Activated B cell treated with CpG ODN at 0.5 μM for 24 hours (primary cell): ENCODE data around the gene RTP5. TPM values are rescaled to one million over a fixed set of nuclear protein-coding genes. Genes with fewer than 3 reads are reported as not detected.
"Not testable (repeated sequence)": the region's sequence is repeated elsewhere in the genome, so short reads cannot be mapped to it uniquely, and the experiment has no call there.

Experiments
- ATAC-seq: fragments of 200-7000 bp; cut with Tn5 transposase; one replicate; pipeline ENCODE4 v1.10.0; 2021; ENCODE audit warnings: low read depth, mild to moderate bottlenecking, moderate library complexity
- CTCF ChIA-PET: fragments of 350-600 bp; sonication (Branson Sonifier 250); formaldehyde crosslinking; loops from one replicate; lab custom pipeline; 2021; ENCODE audit warnings: antibody characterized with exemption; lab: Charles Lee
- POLR2A ChIA-PET: fragments of 350-600 bp; sonication (Branson Sonifier 250); formaldehyde crosslinking; loops from one replicate; lab custom pipeline; 2021; ENCODE audit warnings: antibody characterized with exemption; lab: Charles Lee
- DNase-seq: peaks from one replicate; pipeline ENCODE4 v3.0.0; 2022
- H3K27ac Mint-ChIP-seq: one replicate; pipeline ENCODE4 v1.8.0; 2020; ENCODE audit warnings: mixed read lengths
- H3K27me3 Mint-ChIP-seq: one replicate; pipeline ENCODE4 v1.8.0; 2021; ENCODE audit warnings: mixed read lengths
- H3K36me3 Mint-ChIP-seq: one replicate; pipeline ENCODE4 v1.8.0; 2021; ENCODE audit warnings: low read depth, mixed read lengths
- H3K4me1 Mint-ChIP-seq: one replicate; pipeline ENCODE4 v1.8.0; 2021; ENCODE audit warnings: mixed read lengths
- H3K4me3 Mint-ChIP-seq: one replicate; pipeline ENCODE4 v1.8.0; 2020; ENCODE audit warnings: mild to moderate bottlenecking, mixed read lengths
- H3K9me3 Mint-ChIP-seq: one replicate; pipeline ENCODE4 v1.8.0; 2020; ENCODE audit warnings: mixed read lengths
- CTCF ChIP-seq: fragments of 200-600 bp; IDR thresholded peaks from one replicate; pipeline ENCODE4 v1.8.0; 2022; ENCODE audit warnings: antibody characterized with exemption, mild to moderate bottlenecking
- intact Hi-C: fragments of 100-400 bp; cut with micrococcal nuclease; formaldehyde crosslinking; loops from one replicate; pipeline ENCODE4 v1.15.1; 2024
- total RNA-seq: library from RNA; stranded (reverse); gene quantifications from 2 replicates; pipeline ENCODE4 v1.2.3, GENCODE V29; 2022

Gene RTP5
- total RNA-seq, 1 donor from 2014 or later, result not detected

GRCh38 chr2:241911551-241911950 lies 42.0 kb downstream of the RTP5 start:
- ChIA-PET POLR2A (no interaction called here), CTCF (no interaction called here)
- H3K27me3 Mint-ChIP-seq, result no peaks in the 10 kb centered on the region

GRCh38 chr2:241912021-241912555 lies 42.6 kb downstream of the RTP5 start:
- Mint-ChIP-seq H3K4me1 (peaks cover 3% of the 10 kb centered on the region), H3K4me3 (no peak overlapping the region), H3K27ac (no peak overlapping the region), H3K9me3 (no peaks in the 10 kb centered on the region), H3K27me3 (no peaks in the 10 kb centered on the region), H3K36me3 (peaks cover 47% of the 10 kb centered on the region)
- TF ChIP-seq CTCF, result no peak
- DNase-seq (no peak), ATAC-seq (no peak)
- ChIA-PET POLR2A (no interaction called here), CTCF (no interaction called here)
- intact Hi-C loops, result no loop called here

More at GRCh38 chr2:241911551-241911950, 42.0 kb downstream of the RTP5 start:
- Mint-ChIP-seq H3K36me3 (peaks cover 48% of the 10 kb centered on the region), H3K4me3 (no peak overlapping the region), H3K27ac (no peak overlapping the region), H3K4me1 (peaks cover 3% of the 10 kb centered on the region), H3K9me3 (no peaks in the 10 kb centered on the region)
- TF ChIP-seq CTCF, result no peak
- intact Hi-C loops, result no loop called here
- ATAC-seq (no peak), DNase-seq (no peak)

GRCh38 chr2:241913703-241914102 lies 44.2 kb downstream of the RTP5 start:
- CTCF ChIA-PET, result no interaction called here
- Mint-ChIP-seq H3K4me1 (no peaks in the 10 kb centered on the region), H3K27me3 (no peaks in the 10 kb centered on the region)

GRCh38 chr2:241914542-241914941 lies 45.0 kb downstream of the RTP5 start:
- no peaks in the 10 kb centered on the region for H3K4me1 Mint-ChIP-seq
- ChIA-PET POLR2A (no interaction called here), CTCF (no interaction called here)
- H3K27me3 Mint-ChIP-seq, result no peaks in the 10 kb centered on the region
- H3K9me3 Mint-ChIP-seq, result no peaks in the 10 kb centered on the region
- TF ChIP-seq CTCF, result no peak
- ATAC-seq (no peak), DNase-seq (no peak)
- no peak overlapping the region for H3K4me3 Mint-ChIP-seq
- no peak overlapping the region for H3K27ac Mint-ChIP-seq
- intact Hi-C loops, result no loop called here
- peaks cover 37% of the 10 kb centered on the region for H3K36me3 Mint-ChIP-seq

More at GRCh38 chr2:241913703-241914102, 44.2 kb downstream of the RTP5 start:
- no peak for ATAC-seq
- Mint-ChIP-seq H3K36me3 (peaks cover 42% of the 10 kb centered on the region), H3K4me3 (no peak overlapping the region), H3K27ac (no peak overlapping the region), H3K9me3 (no peaks in the 10 kb centered on the region)
- no peak for TF ChIP-seq CTCF
- POLR2A ChIA-PET, result no interaction called here
- no peak for DNase-seq
- intact Hi-C loops, result no loop called here

- H3K4me3 Mint-ChIP-seq, H3K27me3 Mint-ChIP-seq, POLR2A ChIA-PET, ATAC-seq, H3K4me1 Mint-ChIP-seq, H3K9me3 Mint-ChIP-seq, intact Hi-C loops, DNase-seq, H3K27ac Mint-ChIP-seq, CTCF ChIA-PET: not testable (repeated sequence)
- H3K36me3 Mint-ChIP-seq, result peaks cover 16% of the 10 kb centered on the region
Observed at GRCh38 chr2:241921631-241922030, 52.1 kb downstream of the RTP5 start.

- DNase-seq, result no peak
- no peak overlapping the region for H3K4me3 Mint-ChIP-seq
- ChIA-PET CTCF (no interaction called here), POLR2A (no interaction called here)
- H3K27me3 Mint-ChIP-seq, result no peaks in the 10 kb centered on the region
- H3K9me3 Mint-ChIP-seq, result no peaks in the 10 kb centered on the region
- H3K4me1 Mint-ChIP-seq, result no peaks in the 10 kb centered on the region
- no peak for ATAC-seq
- peaks cover 15% of the 10 kb centered on the region for H3K36me3 Mint-ChIP-seq
- no peak overlapping the region for H3K27ac Mint-ChIP-seq
- intact Hi-C loops, result no loop called here
- TF ChIP-seq CTCF, result no peak
Observed at GRCh38 chr2:241922411-241922810, 52.9 kb downstream of the RTP5 start.

GRCh38 chr2:241922816-241923601 lies 53.5 kb downstream of the RTP5 start:
- intact Hi-C loops, H3K27ac Mint-ChIP-seq, DNase-seq, ATAC-seq, H3K4me3 Mint-ChIP-seq, CTCF ChIA-PET, POLR2A ChIA-PET, H3K27me3 Mint-ChIP-seq, H3K4me1 Mint-ChIP-seq, H3K9me3 Mint-ChIP-seq: not testable (repeated sequence)
- peaks cover 15% of the 10 kb centered on the region for H3K36me3 Mint-ChIP-seq
